GM23248 (cell line): Measurements from ENCODE around the gene SNX9.

Experiments
- EZH2 ChIP-seq: fragments of 200-600 bp; sonication (generic); IDR thresholded peaks from 2 replicates; pipeline ENCODE4 v1.6.1; 2018; ENCODE audit warnings: antibody characterized with exemption, mild to moderate bottlenecking; ENCODE audit not compliant: insufficient read depth, poor library complexity, severe bottlenecking
- EZH2phosphoT487 ChIP-seq: fragments of 200-600 bp; sonication (generic); IDR thresholded peaks from 2 replicates; pipeline ENCODE4 v1.6.1; 2018; ENCODE audit warnings: antibody characterized with exemption, moderate library complexity, mild to moderate bottlenecking, low read depth; ENCODE audit not compliant: insufficient read depth

GRCh38 chr6:157790548-157791160 lies 32.4 kb upstream of the SNX9 start:
- TF ChIP-seq EZH2 = no peak
- TF ChIP-seq EZH2phosphoT487 = no peak
